NCI-H510A (cell line): Measurements from ENCODE around the gene DCLK1.
A peak's percentile ranks its signal among the peaks of the same experiment; 100 is the strongest.

Source experiments
- DNase-seq: peaks from one replicate; lab custom pipeline; 2025; lab: John Stamatoyannopoulos, UW

The DCLK1 gene

DNA sequence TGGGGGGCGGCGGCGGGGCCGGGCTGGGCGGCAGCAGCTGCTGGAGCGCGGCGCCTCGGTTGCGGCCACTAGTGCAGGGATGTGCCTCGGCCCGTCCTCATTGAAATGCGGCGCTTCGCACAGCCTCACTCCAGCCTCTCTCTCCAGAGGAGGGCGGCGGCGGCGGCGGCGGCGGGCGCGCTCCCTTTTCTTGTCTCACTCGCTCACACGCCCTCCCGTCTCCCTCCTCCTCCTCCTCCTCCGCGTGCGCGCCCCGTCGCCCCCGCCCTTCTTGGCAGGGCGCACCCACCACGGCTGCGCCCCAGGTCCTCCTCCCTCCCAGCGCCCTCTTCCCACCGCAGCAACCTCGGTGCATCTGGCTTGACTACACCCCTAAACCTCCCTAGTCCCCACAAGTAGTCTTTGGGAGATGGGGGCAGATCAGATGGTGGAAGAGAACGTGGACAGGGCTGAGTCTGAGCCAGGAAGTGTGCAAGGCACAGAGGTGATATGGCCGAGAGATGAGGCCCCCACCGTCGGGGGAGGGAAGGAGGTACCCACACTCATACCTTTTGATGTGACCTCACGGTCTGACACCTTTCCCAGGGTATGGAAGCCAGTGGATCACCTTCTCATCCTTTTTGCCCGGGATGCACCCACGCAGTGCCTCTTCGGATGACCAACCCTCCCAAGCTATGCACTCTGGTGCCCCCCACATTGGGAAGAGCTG lies at the start of gene DCLK1:
TSS of gene DCLK1 (minus strand) at position 161 of the 709 bp plus-strand sequence.
- DNase-seq = peak; percentile 22

DNA sequence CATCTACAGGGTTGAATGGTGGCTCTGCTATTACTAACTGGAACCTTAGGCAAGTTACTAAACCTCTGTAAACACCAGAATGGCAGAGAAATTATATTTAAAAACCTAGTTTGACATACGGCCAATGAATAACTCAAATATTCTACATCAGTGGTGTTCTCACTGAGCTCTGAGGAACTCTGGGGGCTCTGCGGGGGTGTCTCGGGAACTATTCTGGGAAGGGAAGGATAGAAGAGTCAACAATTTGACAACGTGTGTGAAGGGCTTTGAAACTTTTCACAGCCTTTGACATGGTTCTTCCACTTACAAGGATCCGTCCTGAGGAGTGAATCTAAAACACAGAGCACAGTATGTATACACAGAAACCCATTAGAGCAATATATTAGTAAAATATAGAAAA lies 44.4 kb upstream of the DCLK1 start:
- no peak for DNase-seq

DNA sequence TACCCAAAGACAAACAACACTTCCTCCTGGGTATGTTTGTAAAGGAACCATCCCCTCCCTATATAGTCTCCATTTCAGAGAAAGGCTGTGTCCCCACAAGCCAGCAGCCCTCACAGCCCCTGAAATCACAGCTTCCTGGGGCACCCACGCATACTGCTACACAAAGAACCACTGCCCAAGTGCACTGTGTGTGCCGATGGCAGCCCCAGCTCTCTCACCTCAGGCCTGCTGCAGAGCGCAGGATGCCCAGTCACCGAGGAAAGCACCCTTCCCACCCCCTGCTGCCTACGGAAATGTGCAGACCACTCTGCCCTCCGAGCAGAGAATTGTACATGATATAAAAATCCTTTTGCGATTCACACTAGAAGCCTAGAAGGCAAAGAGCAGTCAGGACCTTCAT lies 43.7 kb upstream of the DCLK1 start:
- DNase-seq = no peak

DNA sequence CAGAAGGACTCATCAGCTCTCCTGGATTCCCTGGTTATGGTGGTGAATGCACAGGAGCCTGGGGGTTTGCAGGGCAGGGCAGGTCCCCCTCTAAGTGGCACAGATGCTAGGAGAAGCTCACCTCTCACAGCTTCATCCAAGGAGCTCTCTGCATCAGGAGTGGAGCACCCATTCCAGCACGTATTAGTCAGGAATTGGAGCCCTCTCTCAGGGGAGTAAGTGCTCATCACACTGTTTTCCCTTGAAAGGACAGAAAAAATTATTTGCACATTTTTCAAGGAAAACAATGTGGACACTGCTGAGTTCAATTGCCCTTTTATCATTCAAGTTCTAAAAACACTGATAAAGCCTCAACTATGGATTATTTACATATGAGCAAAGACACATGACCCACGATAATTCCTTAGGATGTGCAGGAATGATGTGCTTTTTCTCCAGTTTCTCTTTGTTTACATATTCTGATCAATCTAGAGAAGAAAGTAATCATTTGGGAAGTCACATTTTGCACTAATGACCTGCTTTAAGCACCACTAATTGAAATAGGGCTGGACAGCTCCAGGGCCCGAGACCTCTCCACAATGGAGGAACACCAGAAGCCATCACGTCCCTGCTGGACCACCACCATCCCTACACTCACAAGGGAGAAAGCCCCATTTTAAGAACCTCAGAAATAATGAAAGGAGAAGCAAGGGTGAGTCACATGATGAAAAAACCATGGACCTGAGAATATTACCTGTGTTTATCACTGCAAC lies 42.6 kb upstream of the DCLK1 start:
- DNase-seq = no peak

GRCh38 chr13:36166046-36166445 lies 34.9 kb upstream of the DCLK1 start:
- DNase-seq = no peak

GRCh38 chr13:36163809-36164308 lies 32.7 kb upstream of the DCLK1 start:
- DNase-seq = peak; percentile 70

GRCh38 chr13:36163286-36163685 lies 32.1 kb upstream of the DCLK1 start:
- no peak for DNase-seq

DNA sequence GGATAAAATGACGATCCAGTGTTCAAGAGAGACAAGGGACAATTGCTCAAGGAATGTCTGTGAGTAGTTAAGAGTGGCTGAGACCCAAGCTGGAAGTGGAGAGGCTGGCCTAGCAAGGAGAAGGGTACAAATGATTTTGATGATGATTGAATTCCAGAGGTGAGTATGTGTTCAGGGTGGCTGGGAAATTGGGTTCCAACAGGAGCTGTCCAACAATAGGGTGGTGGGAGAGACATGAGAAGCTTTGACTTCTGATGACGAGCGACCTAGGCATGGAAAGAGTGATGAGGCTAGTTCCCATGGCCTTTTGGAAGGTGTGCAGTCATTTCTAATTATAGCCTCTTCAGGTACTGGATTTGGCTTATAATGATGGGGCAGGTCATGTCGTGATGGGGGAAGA lies 29.1 kb upstream of the DCLK1 start:
- DNase-seq = no peak

DNA sequence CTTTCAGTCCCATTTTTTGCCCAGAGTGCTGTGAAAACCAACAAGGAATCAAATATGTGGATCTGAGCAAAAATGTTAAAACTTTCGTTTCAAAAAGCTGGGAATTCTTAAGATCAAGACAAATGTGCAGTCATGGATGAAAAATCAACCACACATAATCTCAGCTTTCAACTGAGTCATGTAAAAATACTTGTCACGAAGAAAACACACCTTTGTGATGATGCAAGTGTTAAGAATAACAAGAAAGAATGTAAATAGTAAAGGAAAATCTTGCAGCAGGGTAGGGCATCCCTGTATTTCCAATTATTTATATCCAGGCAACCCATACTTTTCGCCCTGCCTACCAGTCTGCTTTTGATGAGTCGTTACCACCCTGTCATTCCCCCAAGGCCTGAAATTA lies 27.4 kb upstream of the DCLK1 start:
- DNase-seq = no peak

GRCh38 chr13:36157480-36157879 lies 26.3 kb upstream of the DCLK1 start:
- DNase-seq = peak; percentile 13

GRCh38 chr13:36154567-36155291 lies 23.5 kb upstream of the DCLK1 start:
- DNase-seq = no peak

DNA sequence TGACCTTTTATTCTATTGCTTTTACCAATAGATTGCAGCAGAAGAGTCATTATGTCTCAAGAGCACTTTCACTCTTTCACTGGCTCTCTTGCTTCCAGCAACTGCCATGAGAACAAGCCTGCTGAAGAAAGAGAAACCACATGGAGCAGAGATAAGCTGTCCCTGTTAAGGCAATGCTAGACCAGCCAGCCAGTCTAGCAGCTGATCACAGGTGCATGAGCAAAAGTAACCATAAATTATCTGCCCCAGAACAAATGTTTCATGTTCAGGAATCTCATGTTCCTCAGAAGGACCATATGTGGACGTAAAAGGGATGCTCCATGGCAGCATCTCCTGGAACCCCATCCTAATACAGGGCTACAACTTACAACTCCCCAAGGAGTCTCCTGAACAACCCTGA lies 20.4 kb upstream of the DCLK1 start:
- DNase-seq = no peak

GRCh38 chr13:36148446-36148845 lies 17.3 kb upstream of the DCLK1 start:
- DNase-seq = no peak

- DNase-seq = no peak
Observed at GRCh38 chr13:36147330-36147729, 16.1 kb upstream of the DCLK1 start.

GRCh38 chr13:36146511-36147269 lies 15.5 kb upstream of the DCLK1 start:
- DNase-seq = no peak

DNA sequence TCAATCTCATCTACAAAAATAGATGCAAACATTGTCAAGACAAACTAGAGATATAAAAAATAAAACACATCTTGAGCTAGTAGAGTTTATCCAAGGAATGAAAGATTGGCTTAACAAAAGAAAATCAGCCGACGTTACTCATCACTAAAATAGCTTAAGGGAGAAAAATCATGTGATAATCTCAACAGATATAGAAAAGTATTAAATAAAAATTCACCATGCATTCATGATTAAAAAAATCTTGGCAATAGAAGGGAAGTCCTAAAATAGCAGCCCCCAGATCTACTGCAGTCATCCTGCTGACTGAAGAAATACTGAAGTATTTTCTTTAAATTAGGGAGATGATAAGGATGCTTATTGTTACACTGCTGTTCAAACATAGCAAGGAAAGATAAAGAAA lies 12.6 kb upstream of the DCLK1 start:
- no peak for DNase-seq

DNA sequence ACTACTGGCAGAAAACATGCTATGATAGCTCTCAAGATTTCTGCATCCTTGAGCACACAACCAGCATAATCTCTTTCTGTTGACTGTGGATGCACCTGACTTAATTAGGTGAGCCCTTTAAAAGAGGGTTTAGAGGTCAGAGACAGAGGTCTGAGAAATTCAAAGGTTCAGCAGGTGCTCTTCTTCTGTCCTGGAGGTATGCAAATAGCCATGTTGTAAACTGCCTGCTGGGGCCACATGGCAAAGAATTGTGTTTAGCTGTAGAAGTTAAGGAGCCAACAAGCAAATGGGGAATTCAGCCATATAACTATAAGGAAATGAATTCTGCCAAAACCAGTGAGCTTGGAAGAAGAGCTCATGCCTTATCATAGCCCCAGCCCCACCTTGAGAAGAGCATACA lies 11.6 kb upstream of the DCLK1 start:
- no peak for DNase-seq

- no peak for DNase-seq
Observed at GRCh38 chr13:36135876-36136275, 4.7 kb upstream of the DCLK1 start.

- no peak for DNase-seq
Observed at GRCh38 chr13:36134632-36135031, 3.5 kb upstream of the DCLK1 start.

DNA sequence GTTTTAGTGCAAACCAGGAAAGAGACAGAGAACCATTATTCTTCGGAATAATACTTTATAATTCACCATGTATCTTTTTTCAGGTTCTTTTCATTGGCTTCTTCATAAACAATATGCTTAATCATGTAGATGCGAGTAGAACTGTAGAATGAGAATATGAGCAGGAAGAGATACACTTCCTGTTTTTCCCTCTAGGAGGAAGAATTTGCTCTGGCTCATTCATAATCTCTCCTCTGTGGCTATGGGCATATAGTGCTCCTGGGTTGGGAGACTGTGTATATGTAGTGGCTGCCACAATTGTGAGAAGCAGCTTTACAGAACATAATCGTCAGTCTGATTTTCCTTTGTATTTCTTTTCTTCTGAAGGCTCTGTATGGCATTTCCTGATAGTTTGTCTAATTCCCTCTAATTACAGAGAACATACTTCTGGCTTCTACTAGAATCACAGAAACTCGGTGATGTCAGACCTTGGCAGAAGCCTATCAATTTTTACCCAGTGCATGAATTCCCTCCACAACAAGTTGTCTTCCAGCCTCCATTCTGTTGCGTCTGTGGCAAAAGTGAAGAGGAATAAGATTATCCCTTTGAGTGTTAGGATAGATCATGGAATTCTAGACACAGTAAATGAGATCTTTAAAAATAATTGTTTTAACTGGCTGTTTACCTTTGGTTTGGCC lies 2.9 kb upstream of the DCLK1 start:
- DNase-seq = no peak

DNA sequence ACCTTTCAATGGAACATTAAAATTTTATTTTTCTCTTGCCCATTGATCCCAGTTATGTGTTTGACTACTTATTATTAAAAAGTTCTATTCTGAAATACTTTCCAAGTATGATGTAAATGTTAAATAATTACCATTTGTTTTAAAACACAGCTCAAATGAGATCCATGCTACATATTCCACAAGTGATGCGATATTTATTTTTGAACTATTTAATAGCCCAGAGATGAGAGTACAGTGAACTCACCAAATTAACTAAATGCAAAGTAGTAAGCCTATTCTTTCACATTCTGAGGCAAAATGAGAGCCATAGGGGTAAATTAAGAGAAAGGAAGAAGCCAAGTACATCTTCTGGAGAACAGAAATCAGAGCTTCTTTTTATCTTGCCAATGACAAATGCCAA lies 1.2 kb upstream of the DCLK1 start:
- no peak for DNase-seq

DNA sequence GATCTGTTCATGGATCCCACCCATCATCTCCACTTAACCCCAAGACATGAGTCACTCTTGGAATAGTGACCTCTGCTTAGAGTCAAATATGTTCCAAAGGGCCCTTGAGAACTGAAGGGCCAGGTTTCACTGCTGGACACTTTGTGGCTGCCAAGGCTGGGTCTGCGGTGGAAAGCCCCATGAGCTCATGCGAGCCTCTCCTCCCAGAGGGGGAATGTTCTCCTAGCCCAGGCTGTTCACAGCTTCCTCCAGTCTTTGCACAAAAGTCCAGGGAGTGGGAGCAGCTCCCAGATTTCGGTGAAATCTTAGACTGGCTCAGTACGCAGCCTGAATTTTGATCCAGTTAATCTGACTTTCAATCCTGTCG lies 732 bp upstream of the DCLK1 start:
- no peak for DNase-seq
